Esophagus muscularis mucosa (tissue), 3 donors: ENCODE results near the gene MAGEA9.

Experiments used
- CTCF ChIP-seq, 3 experiments: fragments of 200-600 bp in 2 of 3; fragments of 450-650 bp in 1 of 3; sonication (generic) in 2 of 3; IDR thresholded peaks; one replicate each; pipeline ENCODE4 v1.5.1; 2017 to 2019; ENCODE audit warnings: antibody characterized with exemption in 3 of 3, mild to moderate bottlenecking in 2 of 3, moderate library complexity in 1 of 3
- EP300 ChIP-seq: sonication (generic); formaldehyde crosslinking; IDR thresholded peaks from one replicate; pipeline ENCODE4 v1.6.1; 2017; ENCODE audit warnings: antibody characterized with exemption

- TF ChIP-seq CTCF (IDR thresholded peaks at IDR 0.05) = no peak
- no peak for TF ChIP-seq EP300
Observed at GRCh38 chrX:149837167-149837566, 55.4 kb downstream of the MAGEA9 start.
